GM18505 (cell line): ENCODE measurements around the gene CACNA2D1.

Experiments
- ATAC-seq: cut with Tn5 transposase; IDR thresholded peaks from one replicate; pipeline ENCODE4 v1.9.1; 2021; ENCODE audit not compliant: unreplicated experiment
- POLR2A ChIP-seq: IDR thresholded peaks from 4 replicates; pipeline ENCODE4 v1.6.1; 2011; ENCODE audit warnings: borderline replicate concordance; ENCODE audit not compliant: insufficient read depth, insufficient read length; ENCODE audit errors: extremely low read depth

The CACNA2D1 gene

DNA sequence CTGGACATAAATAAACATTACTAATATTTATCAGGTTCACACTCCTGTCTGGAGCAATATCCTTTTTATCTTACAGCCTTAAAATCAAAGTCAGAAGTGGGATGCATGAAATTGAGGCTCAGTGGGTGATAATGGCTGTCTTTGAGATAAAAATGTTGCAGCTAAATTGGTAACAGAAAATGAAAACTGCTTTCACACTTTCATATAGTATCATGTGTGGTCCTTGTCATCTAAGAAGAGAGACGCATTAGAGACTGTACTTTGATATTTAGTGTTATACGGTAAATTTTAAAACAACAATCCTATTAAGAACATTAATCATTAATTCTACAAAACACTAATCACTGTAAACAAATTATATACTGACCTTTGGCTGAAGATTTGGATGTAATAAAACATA lies 438.5 kb downstream of the CACNA2D1 start:
- ATAC-seq = no peak
- TF ChIP-seq POLR2A = no peak

DNA sequence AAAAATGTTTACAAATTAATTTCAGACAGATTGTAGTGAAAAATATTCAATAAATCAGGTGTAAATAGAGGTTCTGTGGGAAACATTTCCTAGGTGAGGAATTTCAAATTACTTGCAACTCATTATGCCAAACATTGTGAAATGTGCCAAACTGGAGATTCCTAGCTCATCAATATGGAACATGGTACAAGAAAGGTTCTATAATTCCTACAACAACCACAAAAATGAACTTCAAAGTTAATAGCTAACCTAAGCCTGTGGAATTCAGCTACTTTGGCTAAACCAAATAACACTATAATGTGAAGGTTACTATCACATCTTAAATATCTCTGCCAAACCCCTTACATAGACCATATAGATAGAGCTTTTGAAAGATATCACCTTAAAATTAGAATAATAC lies 450.4 kb downstream of the CACNA2D1 start:
- ATAC-seq = no peak

DNA sequence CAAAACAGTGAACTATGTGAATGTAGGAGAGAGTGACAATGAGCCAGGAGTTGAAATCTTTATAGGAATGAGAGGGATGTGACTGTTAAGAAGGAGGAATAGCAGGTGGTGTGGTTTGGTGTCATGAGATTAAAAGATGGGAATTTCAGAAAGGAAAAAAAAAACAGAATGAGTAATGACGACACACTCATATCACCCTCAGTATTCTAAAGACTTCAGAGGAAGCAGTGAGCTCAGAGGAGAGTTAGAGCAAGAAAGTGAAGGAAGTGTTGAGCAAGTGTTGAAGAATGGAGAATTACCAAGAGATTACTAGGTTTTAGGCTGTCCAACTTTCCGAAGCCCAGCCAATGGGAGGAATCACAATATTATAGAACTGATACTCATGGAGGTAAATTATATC lies 453.2 kb downstream of the CACNA2D1 start:
- TF ChIP-seq POLR2A = no peak
- no peak for ATAC-seq

More for the DNA sequence above, 450.4 kb downstream of the CACNA2D1 start:
- no peak for TF ChIP-seq POLR2A

DNA sequence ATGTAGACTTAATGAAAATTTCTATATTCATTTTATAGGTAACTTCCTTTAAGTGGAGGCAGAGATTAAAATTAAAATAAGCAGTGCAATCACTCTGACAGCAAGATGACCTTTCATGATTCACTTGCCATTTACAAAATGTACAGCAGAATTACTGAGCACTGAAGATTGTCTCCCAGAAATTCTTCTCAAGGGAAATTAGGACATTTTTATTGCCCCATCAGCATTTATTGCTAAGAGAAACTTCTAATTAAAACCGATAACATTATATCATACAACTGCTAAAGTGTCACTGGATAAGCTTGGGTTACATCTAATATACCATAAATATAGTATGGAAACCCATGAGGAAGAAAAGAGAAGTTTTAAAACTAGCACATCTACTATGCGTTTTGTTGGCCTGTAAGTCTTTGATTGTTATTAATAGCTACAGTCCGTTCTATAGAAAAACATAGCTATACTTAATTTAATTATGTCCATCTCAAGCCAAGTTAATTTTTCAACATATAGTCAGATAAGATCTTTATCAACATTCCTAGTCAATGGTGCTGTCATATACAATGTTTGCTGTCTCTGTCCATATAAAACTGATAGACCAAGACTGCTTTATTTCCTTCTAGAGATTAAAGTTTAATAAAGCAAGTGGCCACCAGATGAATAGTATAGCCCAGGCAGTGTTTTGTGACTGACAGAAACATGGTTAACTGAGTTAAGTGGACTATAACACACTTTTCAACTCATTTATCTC lies 456.7 kb downstream of the CACNA2D1 start:
- ATAC-seq = no peak
- no peak for TF ChIP-seq POLR2A

DNA sequence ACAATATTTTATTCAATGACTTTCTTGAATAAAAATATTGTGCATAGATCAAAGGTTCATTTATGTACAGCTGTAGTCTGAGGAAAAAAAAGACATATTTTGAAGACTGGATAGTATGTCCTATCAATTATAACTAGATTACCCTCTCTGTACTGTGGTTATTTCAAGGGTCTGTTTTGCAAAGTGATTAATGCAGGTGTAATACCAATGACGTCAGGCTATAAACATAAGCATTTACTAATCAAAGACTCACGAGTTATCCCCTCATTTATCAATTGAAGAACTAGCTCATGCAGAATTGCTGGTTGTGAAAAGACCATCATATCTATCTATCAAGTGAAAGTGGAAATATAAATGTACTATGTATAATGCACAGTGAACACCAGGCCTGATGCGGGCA lies 460.2 kb downstream of the CACNA2D1 start:
- ATAC-seq = no peak
- TF ChIP-seq POLR2A = no peak

DNA sequence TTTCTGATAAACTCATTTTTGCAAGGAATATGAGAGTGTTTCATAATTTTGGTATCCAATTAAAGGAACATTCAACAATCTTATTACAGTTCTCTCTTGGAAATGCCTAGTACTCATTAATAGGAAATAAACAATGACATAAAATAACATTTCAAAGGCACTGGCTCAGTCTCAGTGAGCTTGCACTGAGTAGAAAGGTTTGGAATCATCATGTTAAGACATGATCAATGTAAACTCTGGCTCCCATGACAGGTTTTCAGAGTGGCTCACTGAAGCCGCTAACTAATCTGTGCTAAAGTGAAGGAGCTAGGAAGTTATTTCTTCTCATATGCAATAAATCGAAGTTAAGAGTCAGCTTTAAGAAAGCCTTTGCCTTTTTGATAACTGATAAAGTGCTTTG lies 470.5 kb downstream of the CACNA2D1 start:
- no peak for TF ChIP-seq POLR2A
- ATAC-seq = no peak

DNA sequence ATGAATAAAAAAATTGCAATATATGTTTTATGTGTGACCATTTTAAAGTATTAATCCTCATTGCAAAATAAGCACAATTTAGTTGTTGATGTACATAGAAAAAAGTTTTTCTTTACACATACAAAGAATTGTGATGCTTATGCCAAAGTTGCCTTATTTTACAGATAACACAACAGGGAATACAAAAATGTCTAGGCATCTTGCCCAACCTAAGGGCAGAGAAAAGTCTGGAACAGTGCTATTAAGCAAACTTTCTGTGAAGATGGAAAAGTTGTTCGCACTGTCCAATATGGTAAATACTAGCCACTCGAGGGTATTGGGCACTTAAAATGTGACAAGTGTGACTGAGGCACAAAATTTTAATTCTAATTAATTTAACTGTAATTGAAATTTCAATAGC lies 483.6 kb downstream of the CACNA2D1 start:
- TF ChIP-seq POLR2A = no peak
- ATAC-seq = no peak

DNA sequence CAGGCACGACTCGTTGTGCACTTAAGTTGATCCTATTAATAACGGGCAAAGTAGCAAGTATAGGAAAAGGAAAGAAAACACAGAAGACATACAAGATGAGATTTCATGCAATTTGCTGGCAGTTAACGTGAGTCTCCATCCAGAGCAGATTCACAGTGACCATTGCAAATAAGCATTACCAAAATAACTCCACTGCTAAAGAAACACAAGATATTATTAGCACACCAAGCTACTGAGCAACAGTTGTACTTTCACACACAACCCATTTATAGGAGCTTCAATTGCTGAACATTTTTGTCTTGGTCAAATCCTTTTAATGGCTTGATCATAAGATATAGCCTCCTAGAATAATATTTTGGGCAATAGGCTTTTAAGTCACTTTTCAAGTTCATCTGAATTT lies 486.1 kb downstream of the CACNA2D1 start:
- ATAC-seq = no peak
- TF ChIP-seq POLR2A = no peak

DNA sequence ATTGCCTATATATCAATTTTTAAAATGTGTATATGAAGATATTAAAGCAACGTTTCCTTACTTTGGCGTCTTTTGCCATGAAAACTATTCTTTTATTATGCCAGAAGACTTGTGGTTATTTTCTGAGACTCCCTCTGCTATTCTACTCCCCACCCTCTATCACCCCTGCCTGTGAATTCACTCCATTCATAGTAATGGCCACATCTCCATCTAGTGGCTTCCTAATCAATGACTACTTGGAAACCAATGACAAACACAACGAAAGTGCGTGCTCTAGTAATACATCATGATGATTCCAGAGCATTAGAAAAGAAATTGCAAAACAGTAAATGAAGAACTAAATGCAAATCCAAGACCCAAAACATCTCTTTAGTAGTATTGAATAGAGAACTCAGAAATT lies 487.1 kb downstream of the CACNA2D1 start:
- ATAC-seq = peak; percentile 84

DNA sequence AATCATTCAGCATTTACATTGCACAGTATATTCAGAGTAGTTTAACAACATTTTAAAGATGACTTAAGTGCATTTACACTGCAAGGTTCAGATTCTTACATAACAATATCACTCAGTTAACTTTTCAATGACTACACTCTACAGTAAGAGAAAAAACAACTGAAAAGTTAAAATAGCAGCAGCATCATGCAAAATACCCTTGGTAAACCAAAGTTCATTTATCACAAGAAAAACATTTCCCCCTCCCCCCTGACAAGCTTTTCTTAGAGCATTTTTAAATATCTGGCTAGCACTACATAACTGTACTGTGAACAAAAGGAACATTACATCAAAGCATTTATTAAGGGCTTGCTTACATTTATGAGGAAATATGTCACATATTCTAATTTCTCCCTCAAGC lies 494.3 kb downstream of the CACNA2D1 start:
- ATAC-seq = no peak
- no peak for TF ChIP-seq POLR2A

More for the DNA sequence above, 487.1 kb downstream of the CACNA2D1 start:
- no peak for TF ChIP-seq POLR2A

DNA sequence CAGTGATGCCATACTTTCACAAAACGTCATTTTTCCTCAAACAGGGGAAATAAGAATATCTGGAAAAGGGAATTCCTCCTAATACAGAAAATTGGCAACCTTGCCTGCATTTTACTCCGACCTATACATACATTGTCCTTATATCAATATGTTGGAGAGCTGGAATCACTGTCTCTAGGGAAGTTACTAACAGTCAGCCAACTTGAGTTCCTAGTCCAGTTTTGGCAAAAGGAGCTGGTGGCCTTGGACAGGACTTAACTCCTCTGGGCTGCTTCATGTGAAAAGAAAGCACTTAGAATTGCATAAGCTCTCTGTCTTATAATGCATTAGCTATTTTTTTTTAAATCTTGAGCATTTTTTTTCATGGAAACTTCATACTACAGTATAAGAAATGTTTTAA lies 499.5 kb downstream of the CACNA2D1 start:
- TF ChIP-seq POLR2A = no peak

DNA sequence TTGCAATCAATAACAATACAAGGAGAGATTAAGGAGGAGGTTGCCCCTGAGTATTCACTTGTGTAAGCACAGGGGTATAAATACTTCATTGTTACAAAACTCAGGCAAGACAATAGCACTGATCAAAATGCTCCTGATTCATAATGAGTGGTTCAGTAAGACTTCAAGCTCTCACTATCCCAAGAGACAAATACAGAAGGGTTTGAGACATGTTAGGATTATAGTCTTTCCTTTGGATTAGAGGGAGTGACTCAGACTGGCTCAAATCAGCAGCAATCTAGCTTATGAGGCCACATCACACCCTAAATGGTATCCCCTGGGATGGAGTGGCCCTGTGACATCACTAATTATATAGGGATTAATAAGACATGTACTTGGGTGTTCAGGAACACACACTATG lies 506.5 kb downstream of the CACNA2D1 start:
- ATAC-seq = no peak

More for the DNA sequence above, 499.5 kb downstream of the CACNA2D1 start:
- ATAC-seq = no peak

DNA sequence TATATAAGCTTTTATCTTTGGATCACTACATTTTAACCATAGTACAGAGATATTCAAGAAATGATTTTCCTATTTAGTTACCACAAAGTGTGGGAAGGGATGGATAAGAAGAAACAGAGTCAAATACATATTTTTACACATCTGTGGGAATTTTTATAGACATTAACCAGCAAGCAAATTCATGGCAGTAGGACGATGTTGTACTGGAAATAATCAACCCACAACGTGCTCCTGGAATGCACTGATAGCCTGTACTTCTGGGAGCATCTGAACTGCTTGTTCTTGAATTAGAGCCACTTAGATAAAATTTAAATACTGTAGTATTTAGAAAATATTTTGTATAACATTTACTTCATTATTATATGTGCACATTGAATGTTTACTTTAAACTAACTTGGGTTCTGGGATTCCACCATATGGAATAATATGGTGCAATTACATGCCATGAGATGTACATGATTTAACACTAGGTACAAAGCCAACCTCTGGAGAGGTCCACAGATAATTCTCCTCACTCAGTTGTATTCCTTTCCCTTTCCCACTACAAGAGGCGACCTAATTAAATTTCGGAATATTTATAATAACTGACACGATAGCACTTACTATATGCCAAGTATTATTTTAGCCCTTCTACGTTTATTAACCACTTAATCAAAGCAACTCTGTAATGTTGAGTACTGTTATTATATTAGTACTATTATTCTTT lies 508.8 kb downstream of the CACNA2D1 start:
- no peak for ATAC-seq
- TF ChIP-seq POLR2A = no peak

More for the DNA sequence above, 506.5 kb downstream of the CACNA2D1 start:
- TF ChIP-seq POLR2A = no peak

DNA sequence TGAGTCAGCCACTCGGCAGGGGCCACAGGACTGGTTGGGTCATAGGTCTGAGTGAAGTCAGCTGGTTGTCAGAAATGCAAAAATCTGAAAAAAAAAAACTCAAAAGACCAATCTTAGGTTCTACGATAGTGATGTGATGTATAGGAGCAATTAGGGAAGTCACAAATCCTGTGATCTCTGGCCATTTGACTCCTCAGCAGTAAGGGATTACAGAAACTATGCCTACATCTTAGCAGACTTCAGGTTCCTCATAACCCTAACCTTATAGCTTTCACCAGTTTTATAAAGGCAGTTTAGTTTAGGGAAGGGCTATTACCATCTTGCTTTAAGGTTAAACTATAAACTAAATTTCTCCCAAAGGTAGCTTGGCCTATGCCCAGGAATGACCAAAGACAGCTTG lies 510.6 kb downstream of the CACNA2D1 start:
- no peak for ATAC-seq
- TF ChIP-seq POLR2A = no peak

DNA sequence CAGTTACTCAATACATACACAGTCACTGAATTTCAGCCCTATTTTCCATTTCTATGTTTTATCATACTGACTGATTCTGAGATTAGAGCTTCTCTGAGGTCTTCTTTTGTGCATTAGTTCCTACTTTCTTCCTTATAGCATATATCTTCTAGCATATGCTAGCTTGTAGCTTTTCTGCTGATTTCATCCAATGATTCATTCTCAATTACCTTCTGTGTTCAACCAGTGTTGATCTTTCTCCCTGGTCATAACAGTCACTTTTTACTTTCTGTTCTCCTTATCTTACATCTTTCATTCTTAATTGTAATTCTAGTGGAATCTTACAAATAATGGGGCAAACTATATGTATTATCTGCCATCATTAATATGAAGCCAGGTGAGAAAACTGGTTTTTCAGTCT lies 514.2 kb downstream of the CACNA2D1 start:
- TF ChIP-seq POLR2A = no peak
- no peak for ATAC-seq

DNA sequence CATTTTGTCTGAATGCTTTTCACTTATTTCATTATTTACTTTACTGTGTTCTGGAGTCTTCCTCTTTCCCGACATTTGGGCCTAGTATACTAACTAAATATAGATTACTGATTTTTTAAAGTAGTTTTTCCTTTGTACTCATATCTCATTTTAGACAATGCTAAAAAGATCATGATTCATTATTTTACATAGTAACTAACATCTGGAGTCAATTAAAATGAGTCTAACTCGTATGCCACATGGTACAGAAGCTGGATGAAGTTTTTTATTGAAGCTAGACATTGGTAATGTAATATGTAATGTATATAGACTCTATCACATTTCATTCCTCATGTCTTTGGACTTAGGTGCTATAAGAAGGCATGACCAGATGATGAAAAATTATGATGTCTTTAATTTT lies 517.4 kb downstream of the CACNA2D1 start:
- TF ChIP-seq POLR2A = no peak
- no peak for ATAC-seq
